MM.1S (cell line): Measurements from ENCODE around the gene ATP5F1E.

ENCODE experiments used
- CTCF ChIP-seq: fragments of 300-600 bp; sonication (generic); IDR thresholded peaks from 2 replicates; pipeline ENCODE4 v1.5.1; 2016; ENCODE audit warnings: antibody characterized with exemption, low read length, mixed read lengths
- EZH2 ChIP-seq: fragments of 300-600 bp; sonication (generic); optimal IDR thresholded peaks from 2 replicates; pipeline ENCODE3; 2017; ENCODE audit warnings: low read depth, mild to moderate bottlenecking, antibody characterized with exemption, low read length, mixed read lengths

- TF ChIP-seq CTCF (no peak), EZH2 (no peak)
Measured at GRCh38 chr20:59017493-59018231, 14.5 kb downstream of the ATP5F1E start.
